ENCODE measurements around the gene PPM1B. TPM values are rescaled to one million over a fixed set of nuclear protein-coding genes. Genes with fewer than 3 reads are reported as not detected.

PPM1B gene
- total and polyA plus RNA-seq, 2 experiments from 2014 or later = 112 to 134 TPM

GRCh38 chr2:44135296-44135695, 33.4 kb upstream of the PPM1B start:
- peak overlapping the region; percentile 97 for H3K27ac Mint-ChIP-seq
- H3F3A ChIP-seq (replicated peaks; ENCODE audit: low read depth) = no peaks in the 10 kb centered on the region

GRCh38 chr2:44135771-44136170, 32.9 kb upstream of the PPM1B start:
- no peaks in the 10 kb centered on the region for H3F3A ChIP-seq (replicated peaks; ENCODE audit: low read depth)
- no peak overlapping the region for H2AFZ ChIP-seq
- 0 out of 2 replicates have a peak overlapping the region, but pooled peaks have one; percentile 0 for H3K4me3 ChIP-seq
- H3K27ac ChIP-seq (ENCODE audit: low read depth) = peak overlapping the region; percentile 98
- H3K36me3 ChIP-seq (ENCODE audit: insufficient read depth) = no peaks in the 10 kb centered on the region
- no peaks in the 10 kb centered on the region for H3K27me3 ChIP-seq (ENCODE audit: insufficient read depth)
- H4K20me1 ChIP-seq (replicated peaks; ENCODE audit: insufficient read depth) = no peaks in the 10 kb centered on the region
- peak; percentile 47; the same call in 1 of the 2 replicates for TF ChIP-seq ZNF462 (CRISPR knock-in tag; IDR thresholded peaks at IDR 0.05)
- TF ChIP-seq REST (IDR thresholded peaks at IDR 0.05; ENCODE audit: unreplicated experiment) = no peak
- H3K4me2 ChIP-seq = peak overlapping the region; percentile 16
- Mint-ChIP-seq H3K4me3 (peak overlapping the region; percentile 34; the same call in 1 of the 3 replicates), H3K36me3 (ENCODE audit: low read depth) (peaks cover 42% of the 10 kb centered on the region), H3K9me3 (peaks cover 42% of the 10 kb centered on the region), H3K27ac (peak overlapping the region; percentile 97), H3K27me3 (ENCODE audit: insufficient read depth, low read depth, poor library complexity) (peaks cover 11% of the 10 kb centered on the region), H3K4me1 (peaks cover 58% of the 10 kb centered on the region)
- H3K79me2 ChIP-seq (replicated peaks; ENCODE audit: insufficient read depth) = no peaks in the 10 kb centered on the region
- DNase-seq (ENCODE audit: low spot score) = peak; percentile 18
- no peaks in the 10 kb centered on the region for H3K9me2 ChIP-seq (ENCODE audit: insufficient read depth)
- peaks cover 17% of the 10 kb centered on the region for H3K4me1 ChIP-seq (ENCODE audit: insufficient read depth)
- ATAC-seq = peak; percentile 15

More at GRCh38 chr2:44135296-44135695, 33.4 kb upstream of the PPM1B start:
- Histone ChIP-seq H2AFZ (no peak overlapping the region), H4K20me1 (replicated peaks; ENCODE audit: insufficient read depth) (no peaks in the 10 kb centered on the region), H3K27me3 (ENCODE audit: insufficient read depth) (no peaks in the 10 kb centered on the region), H3K4me1 (ENCODE audit: insufficient read depth) (peaks cover 22% of the 10 kb centered on the region), H3K36me3 (ENCODE audit: insufficient read depth) (no peaks in the 10 kb centered on the region), H3K27ac (ENCODE audit: low read depth) (peak overlapping the region; percentile 98), H3K79me2 (replicated peaks; ENCODE audit: insufficient read depth) (no peaks in the 10 kb centered on the region), H3K9me2 (ENCODE audit: insufficient read depth) (no peaks in the 10 kb centered on the region), H3K4me3 (no peak overlapping the region), H3K4me2 (peak overlapping the region; percentile 16; the same call in 1 of the 2 replicates)
- peaks cover 44% of the 10 kb centered on the region for H3K9me3 Mint-ChIP-seq
- peak; percentile 62 for ATAC-seq
- peaks cover 61% of the 10 kb centered on the region for H3K4me1 Mint-ChIP-seq
- peak; percentile 81 for DNase-seq (ENCODE audit: low spot score)
- H3K27me3 Mint-ChIP-seq (ENCODE audit: insufficient read depth, low read depth, poor library complexity) = peaks cover 9% of the 10 kb centered on the region
- TF ChIP-seq EZH2 (IDR thresholded peaks at IDR 0.05; ENCODE audit: low read depth, unreplicated experiment) = no peak
- peak; percentile 85; the same call in 1 of the 2 replicates for TF ChIP-seq NANOG (IDR thresholded peaks at IDR 0.05; ENCODE audit: borderline replicate concordance)
- H3K36me3 Mint-ChIP-seq (ENCODE audit: low read depth) = peaks cover 39% of the 10 kb centered on the region
- H3K4me3 Mint-ChIP-seq = peak overlapping the region; percentile 34; the same call in 2 of the 3 replicates

Measured in GM23338 (cell line).